Kidney capillary endothelial cell (primary cell): ENCODE measurements around the gene FMNL3.

ENCODE experiments used
- DNase-seq: peaks from one replicate; pipeline ENCODE4 v3.0.0-alpha.2; 2018; ENCODE audit warnings: low spot score

FMNL3 gene

DNA sequence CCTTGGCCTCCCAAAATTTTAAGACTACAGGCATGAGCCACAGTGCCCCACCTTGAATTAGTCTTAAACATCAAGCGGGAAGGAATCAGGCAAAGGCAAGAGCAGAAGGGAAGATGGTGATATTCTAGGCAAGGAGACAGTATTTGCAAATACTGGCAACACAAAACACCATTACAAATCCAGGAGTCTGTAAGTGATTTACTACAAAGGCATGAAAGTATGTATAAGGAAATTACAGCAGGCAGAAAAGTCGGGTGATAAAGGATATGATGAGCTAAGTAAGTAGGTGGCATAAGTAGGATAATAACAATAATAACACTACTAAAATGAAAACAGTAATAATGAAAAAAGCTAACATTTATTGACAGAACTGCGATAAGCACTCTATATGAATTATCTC lies 28.5 kb downstream of the FMNL3 start:
- DNase-seq: no peak

DNA sequence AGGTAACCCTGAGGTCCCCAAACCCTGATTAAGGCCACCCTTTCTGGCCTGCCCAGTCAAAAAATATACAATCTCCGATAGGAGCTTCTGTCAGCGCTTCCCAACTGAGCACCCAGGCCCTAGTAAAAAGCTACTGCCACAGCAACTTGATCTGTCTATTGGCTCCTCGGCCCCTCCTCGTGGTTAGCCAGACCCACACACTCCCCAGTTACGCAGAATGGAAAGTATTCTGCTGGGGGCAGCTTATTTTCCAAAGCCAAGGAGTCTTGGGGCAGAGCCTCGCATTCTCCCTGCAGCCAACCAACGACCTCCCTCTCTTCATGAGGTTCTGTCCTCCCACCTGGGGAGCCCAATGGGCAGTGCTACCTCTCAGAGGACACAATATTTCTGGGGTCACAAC lies 32.1 kb downstream of the FMNL3 start:
- no peak for DNase-seq

DNA sequence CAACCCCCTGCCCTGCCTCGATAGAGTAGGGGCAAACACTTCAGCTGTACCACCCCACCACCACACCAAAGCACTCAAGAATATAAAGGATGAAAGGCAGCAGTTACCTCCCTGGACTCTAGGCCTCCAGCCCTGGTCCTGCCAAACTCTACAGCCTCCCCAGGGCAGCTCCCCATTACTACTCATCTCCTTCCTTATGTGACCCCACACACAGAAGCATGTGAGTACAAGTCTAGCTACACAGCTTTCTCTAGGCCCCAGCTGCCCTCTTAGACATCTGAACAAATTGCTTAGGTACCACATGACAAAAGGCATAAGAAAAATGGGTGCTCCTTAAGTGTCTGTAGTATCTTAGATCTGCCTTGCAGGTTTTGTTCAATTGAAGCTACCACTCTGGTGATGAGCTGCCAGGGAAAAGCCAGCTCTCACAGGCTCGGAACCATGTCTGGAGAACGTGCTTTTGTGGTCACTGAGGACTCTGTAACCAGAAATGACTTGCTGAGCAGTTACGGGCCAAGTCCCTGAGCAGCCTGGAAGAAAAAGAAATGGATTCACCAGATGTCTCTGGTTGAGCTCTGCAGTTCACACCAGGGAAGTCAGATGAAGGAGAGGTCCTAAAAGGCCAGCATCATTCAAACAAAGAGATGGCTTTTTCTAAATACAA lies 32.8 kb downstream of the FMNL3 start:
- no peak for DNase-seq

DNA sequence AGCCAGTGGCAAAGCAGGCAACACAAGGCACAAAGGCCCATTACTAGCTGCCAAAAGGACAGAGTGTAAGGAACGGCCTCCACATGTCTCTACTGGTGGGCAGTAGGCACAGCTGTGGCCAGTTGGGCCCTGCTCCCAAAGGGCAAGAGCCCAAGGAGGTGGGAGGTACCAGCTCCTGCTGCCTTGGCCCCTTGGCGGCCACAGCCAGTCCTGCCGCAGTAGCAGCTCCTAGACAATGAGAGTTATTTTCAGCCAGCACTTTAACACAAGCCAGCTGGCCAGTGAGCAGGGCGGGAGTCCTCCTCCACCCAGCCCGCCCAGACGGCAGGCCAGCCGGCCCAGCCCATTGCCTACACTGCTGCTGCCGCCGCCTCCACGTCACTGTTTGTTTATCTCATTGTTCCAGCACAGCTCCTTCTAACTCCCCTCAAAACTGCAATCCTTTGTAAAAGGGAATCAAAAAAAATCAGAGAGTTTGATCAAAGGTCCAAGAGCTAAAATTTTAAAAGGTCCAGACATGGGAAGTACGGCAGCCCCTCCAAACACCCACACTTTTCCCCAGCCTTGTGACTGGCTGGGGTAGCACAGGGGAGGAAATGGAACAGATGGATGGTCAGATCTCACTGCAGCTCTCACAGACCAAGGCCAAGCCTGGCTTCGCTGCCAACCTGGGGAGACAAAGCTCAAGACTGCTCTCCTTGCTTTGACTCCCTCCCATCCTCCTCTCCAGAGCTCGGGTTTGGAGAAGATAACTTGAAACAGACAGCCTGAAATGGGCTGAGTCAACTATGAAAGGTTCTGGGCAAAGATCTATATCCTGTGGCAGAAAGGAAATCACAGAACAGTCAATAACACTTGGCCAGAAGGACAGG lies 33.5 kb downstream of the FMNL3 start:
- DNase-seq: peak; percentile 94

DNA sequence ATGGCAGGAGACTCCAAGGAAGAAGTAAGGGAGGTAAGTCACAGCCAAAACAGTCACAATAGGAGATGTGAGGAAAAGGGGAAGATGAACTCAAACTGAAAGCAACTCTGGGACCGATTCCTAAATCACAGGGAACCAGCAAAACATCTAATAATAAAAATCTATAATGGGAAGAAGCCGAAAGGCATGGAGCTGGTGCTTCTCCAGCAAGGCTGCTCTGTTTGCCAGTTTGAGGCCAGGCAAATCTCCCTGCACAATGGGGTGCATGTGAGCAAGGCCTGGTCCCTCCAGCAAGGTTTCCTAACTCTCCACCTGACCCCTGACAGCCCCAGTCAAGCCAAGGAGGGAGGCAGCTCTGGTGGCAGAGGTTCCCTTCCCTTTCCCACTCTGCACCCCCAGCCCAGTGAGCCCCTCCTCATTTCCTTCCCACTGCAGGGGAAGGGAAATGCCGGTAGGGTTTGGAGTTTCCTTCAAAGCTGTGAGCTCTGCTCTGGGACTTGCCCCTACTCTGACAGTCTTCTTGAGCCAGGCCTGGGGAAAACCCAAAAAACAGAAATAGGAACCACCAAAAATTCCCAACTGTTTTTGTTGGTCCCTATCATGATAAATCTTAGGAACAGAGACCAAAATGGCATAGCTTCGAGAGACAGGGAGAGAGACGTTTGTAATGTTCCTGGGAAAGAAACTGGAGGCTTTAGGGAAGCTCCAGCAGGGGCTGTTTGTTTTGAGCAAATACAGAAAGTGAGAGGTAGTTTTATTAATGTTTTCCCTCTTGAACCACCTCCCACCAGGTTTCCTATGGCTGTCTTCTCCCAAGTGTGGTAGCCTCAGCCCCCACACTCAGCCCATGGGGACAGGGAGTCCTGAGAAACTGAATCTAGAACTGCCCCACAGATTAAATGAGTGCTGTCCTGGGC lies 34.6 kb downstream of the FMNL3 start:
- DNase-seq: no peak

DNA sequence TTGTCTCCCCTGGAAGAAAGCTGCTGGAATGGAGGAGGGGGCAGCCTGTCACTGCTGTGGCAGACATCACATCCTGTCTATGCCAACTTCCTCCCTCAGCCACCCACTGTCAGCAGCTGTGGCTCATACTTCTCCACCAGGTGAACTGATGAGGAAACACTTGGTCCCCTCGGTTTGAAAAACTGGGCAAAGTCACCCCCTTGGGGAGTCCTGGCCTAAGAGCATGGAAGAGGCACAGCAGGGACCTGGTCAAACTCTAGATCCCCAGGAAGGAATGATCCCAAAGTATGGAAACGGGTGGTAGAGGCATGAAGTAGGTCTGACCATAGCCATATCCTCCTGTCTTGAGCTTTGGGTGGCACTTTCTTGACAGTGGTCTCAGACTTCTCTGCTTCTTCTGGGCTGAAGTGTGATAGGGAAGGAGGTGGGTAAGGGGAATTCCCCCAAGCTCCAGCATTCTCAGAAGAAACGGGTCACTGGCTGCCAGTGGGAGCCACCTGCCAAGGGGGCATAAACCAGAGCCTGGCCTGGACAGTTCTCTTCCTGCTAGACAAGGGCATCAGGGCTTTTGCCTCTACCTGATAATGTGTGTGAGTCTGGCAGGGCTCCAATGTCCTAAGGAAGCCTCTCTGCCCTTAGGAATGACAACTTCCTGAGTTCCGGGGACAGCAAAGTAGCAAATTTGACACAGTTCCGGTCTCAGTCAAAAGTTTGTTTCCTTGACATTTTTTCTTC lies 36.0 kb downstream of the FMNL3 start:
- no peak for DNase-seq

DNA sequence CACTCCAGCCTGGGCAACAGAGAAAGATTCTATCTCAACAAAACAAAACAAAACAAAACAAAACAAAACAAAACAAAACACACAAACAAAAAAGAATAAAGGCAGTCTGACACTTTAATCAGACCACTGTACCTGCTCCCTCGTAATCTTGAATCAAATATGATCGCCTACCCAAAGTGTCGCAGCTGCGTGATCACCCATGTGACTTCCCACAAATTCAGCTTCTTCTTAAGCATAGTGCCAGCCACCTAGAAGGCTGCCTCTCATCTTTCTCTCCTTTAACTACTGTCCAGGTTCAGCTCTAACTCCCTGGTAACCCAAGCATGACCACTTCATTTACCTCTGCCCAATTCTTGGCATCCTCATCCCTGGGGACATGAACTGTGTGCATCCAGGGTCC lies 37.4 kb downstream of the FMNL3 start:
- no peak for DNase-seq

DNA sequence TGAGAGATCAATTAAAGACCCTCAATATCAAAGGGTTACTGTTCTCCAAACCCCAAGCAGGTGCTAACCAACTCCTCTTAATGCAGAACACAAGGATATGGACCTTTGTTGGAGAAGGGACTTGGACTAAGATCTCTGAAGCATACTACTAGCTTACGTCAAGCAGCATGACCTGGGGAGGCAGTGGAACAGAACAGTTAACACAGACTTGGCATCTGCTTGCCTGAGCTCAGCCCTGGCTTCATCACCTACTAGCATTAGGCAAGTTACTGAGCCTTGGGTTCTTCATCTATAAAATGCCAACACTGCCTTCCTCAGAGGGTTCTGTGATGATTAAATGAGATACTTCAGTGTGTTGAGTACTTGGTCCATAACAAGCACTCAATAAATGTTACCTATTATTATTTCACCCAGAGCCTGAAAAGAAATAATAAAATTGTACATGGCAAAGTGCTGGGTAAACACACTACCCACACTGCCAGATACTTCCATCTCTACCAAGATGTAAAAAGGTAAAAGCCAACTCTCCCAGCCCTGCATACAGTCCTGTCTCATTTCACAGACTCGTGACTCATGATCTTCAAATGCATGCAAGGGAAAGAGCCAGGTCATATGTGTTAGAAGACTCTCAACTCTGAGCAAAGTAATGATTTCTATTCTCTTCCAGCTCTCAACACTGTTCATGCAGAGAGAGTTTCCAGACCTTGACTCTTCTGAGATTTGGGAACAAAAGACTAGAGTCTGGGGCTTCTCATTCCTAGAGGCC lies 39.7 kb downstream of the FMNL3 start:
- DNase-seq: no peak

DNA sequence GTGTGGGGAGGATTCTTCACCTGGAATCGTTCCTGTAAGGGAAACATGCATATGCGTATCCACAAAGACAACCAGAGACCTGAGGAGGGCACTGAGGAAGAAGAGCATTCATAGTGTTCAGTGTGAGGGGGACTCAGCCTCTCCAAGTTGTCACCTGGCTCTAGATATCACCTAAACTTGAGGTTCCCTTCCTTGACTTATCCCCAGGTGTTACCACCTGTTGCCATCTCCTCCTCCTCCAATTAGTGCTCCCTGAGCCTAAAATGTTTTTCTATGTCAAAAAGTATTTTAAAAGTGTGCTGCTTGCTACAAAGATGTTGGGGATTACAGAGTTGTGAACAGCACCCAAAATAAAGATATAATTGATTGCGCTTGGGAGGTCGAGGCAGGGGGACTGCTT lies 41.0 kb downstream of the FMNL3 start:
- DNase-seq: no peak

DNA sequence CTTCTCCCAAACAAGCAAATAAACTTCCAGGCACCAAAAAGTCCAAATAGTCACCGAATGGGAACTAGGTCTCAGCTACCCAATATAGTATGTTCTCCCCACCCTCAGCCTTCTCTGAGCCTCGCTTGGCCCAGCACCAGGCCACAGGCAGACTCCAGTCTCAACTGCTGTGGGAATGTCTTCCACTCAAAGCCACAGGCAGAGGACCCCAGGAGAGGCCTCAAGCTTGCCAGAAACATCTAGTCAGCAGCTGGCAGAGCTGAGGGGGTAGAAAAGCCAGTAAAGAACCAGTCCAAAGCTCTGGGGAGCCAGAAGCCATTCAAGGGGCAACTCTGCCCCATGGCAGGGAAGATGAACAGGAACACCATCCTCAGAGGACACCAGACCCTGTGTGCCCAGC lies 41.8 kb downstream of the FMNL3 start:
- no peak for DNase-seq

DNA sequence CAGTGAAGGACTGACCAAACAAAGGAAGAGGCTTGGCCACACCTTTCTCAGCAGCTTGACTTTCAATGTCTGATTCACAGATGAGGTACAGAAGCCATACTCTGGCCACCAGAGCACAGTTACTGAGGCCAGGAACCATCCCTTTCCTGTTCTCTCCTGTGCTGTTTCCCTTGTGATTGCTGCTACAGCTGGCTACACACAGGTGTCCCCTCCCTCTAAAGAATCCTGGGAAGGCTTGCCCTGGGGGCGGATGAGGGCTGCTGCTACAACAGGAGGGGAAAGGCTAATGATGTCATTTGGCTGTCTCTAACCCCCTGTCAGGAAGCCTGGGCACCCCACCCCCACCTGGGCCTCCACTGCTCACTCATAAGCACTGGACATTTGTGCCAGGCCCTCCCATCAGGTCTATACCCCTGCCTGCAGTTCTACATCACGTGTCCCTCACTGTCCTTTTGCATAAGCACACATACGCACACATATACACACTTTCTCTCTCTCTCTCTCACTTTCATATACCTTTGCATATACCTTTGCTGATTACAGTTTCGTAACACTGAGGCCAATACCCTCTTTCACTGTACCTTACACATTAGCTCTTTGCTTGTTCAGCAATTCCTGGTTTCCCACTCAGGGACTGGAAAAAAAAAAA lies 42.5 kb downstream of the FMNL3 start:
- no peak for DNase-seq

DNA sequence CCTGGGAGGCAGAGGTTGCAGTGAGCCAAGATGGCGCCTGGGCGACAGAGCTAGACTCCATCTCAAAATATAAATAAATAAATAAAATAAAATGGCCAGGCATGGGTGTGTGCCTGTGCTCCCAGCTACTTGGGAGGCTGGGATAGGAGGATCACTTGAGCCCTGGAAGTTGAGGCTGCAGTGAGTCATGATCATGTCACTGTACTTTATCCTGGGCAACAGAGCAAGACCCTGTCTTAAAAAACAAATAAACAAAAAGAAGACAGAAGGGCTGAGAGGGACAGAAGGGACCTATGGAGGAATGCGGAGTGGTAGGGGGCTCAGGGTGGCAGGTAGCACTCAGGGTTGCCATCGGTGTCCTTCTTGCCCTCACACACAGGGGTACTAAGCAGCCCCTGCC lies 43.0 kb downstream of the FMNL3 start:
- DNase-seq: no peak

DNA sequence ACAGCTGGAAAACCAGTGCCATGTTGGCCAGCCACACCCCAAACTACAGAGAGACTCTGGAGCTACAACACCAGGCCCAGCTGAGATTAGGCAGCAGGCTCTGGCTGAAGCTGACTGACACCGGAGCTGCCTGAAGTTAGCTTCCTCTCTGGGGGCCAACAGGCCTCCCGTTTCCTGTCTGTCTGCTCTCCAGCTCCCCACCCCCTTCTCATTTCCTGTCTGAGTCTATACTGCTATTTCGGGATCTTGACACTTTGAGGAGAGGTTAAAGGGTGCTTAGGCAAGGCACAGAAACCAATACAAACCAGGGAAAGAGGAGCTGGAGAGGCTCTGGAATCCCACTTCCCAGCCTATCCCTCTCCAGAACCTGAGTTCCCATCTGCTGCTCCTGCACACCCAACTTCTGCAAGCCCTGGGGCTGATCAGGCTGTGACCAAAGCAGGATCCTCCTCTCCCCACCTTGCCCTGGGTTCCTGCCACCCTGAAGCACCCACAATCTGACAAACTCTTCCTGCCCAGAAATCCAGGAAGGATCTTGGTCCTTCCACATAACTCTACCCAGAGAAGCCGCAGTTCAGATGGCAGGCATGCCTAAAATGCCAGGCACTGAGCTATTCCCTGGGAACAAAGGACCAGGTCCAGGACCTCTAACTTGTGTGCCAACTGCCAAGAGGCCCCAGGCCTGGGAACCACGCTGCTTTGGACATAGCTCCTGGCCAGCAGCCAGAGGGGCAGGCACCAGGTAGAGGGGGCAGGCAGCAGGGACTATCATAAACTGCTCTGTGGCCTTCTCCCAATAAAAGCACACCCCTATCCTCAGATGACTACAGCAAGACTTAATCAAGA lies 44.0 kb downstream of the FMNL3 start:
- peak; percentile 99 for DNase-seq

DNA sequence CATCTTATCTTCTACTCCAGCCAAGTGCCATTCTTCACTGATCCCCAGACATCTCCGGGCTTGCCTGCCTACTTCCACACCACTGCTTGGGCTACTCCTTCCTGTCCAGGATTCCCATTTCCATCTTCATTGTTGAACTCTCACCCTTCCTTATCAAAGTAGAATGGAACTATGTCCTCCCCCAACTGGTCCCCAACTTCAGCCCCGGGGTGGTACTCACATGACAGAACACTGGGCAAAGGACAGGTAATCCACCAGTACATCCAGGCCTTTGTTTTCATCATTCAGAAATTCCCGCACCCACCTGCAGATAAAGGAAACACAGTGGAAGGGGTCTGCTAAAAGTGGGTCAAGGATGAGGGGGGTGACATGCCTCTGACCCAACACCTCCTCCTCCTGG lies 45.5 kb downstream of the FMNL3 start:
- no peak for DNase-seq

DNA sequence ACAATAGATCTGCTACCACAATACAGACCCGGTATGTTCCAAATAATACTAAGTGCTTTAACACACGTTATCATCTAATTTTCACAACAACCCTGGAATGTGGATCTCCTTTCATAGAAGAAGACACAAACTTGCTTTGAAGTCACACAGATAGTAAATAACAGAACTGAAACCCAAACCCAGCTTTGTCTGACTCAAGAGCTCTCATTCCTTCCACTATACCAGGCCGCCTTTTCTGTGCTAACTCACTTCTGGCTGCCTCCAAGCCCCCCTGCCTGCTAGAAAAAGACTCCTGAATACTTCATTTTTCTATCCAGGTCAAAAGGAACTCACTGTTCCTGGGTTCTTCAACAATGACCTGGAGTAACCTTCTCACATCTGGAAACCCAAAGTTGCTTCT lies 46.0 kb downstream of the FMNL3 start:
- DNase-seq: no peak

DNA sequence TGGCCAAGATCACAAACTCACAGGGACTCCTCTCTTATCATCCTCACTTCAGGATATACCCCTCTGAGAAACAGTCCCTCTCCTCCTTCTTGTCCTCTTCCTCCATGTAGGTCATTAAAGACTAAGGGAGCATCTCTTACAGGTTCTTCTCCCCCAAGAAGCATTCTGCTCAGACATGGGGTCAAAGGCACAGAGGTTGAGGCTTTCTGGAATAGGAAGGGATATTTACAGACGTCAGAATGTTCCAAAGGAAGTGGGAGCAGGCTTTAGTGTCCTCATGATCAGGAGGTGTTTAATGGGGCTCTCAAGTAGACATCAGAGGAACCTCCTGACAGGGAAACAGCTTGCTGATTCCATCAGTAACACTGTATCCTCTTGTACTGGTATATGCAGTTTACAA lies 47.5 kb downstream of the FMNL3 start:
- DNase-seq: no peak

DNA sequence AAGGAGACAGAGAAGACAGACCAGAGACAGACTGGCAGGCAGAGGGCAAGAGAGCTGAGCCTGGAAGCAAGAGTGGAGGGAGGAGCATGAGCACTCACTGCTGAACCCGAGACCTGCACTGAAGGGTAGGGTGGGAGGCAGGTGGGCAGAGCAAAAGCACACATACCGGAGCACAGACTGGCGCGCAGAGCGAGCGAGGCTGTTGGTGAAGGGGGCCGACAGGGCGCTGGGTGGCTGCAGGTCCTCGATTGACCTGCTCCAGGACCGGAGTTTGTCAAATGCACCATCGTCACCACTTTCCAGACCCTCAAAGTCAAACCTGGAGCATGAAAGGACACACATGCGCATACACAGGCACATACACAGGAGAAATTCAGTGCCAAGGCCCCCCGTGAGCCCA lies 48.9 kb downstream of the FMNL3 start:
- DNase-seq: no peak

DNA sequence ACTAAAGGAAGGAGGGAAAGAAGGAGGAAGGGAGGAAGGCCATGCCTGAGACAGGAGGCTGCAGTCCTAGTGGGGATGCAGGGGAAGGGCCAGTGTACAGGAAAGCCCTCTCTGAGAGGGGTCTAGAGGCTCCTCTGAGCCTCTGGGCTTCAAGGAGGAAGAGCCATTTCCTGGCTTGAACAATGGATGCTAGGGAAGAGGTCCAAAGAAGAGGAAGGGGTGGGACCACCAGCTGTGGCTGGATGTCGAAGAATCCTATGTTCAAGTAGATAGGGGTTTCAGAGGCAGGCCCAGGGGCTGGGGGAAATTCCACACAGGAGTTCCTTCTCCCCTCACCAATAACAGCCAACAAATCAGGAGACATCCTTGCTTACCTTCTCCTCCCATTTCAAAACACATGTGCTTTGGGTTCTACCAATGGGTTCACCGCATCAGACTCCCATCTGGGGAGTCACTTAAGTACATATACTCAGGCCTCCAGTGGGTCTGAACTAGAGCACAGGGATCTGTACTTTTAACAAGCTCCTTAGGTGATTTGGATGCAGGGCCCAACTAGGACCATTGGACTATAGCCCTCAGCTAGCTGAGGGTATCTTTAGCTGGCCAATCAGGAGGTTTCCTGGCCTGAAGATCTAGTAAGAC lies 51.5 kb downstream of the FMNL3 start:
- peak; percentile 65 for DNase-seq

DNA sequence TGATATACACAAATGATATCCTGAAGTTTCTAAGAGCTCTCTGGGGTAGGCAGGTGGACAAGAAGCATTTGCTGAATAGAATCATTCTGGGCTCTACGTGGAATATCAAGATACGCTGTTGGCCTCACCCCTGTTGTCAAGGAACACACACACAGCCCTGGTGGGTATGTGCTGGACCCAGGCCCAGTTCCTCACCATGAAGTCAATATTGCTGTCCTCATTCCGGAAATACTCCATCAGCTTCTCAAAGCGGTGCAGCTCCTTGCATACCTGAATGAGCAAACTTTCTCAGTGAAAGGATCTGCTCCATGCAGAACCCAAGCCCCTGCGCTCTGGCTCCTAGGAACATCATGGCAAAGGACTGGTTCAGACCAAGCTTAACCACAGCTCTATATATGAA lies 52.5 kb downstream of the FMNL3 start:
- DNase-seq: no peak
